ENCODE data around the gene GPC5.

DNA sequence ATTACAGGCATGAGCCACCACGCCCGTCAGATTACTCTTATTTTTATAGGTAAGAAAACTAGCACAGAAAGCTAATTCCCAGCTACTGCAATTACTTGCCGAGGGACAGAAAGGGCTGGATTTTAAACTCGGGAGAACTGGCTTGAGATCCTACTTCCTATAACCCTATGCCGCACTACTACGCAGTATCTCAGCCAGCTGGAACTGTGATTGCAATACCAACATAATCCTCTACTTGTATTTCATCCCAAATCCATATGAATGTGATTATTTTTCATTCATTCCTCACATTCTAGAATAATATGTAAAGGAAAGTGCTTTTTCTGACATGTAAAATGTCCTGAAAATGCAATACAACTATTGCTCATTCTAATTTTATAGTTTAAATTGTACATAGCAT lies 1054.4 kb downstream of the GPC5 start:
- TF ChIP-seq, protein P1, sequence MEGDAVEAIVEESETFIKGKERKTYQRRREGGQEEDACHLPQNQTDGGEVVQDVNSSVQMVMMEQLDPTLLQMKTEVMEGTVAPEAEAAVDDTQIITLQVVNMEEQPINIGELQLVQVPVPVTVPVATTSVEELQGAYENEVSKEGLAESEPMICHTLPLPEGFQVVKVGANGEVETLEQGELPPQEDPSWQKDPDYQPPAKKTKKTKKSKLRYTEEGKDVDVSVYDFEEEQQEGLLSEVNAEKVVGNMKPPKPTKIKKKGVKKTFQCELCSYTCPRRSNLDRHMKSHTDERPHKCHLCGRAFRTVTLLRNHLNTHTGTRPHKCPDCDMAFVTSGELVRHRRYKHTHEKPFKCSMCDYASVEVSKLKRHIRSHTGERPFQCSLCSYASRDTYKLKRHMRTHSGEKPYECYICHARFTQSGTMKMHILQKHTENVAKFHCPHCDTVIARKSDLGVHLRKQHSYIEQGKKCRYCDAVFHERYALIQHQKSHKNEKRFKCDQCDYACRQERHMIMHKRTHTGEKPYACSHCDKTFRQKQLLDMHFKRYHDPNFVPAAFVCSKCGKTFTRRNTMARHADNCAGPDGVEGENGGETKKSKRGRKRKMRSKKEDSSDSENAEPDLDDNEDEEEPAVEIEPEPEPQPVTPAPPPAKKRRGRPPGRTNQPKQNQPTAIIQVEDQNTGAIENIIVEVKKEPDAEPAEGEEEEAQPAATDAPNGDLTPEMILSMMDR (IDR thresholded peaks at IDR 0.05; ENCODE audit: insufficient read depth, low read length, poor library complexity, severe bottlenecking) = no peak
- TF ChIP-seq EZH2phosphoT487 (conservative IDR thresholded peaks at IDR 0.05; ENCODE audit: low read length) = no peak

Measured in SU-DHL-6 (cell line).